Left lobe of liver (tissue), 2 donors: ENCODE measurements around the gene PPP1R12C. TPM values are rescaled to one million over a fixed set of nuclear protein-coding genes. Genes with fewer than 3 reads are reported as not detected.
A peak's percentile ranks its signal among the peaks of the same experiment; 100 is the strongest.
"Not testable (repeated sequence)": the region's sequence is repeated elsewhere in the genome, so short reads cannot be mapped to it uniquely, and the experiment has no call there.

ENCODE experiments used
- ATAC-seq: fragments of 200-7000 bp; cut with Tn5 transposase; one replicate; pipeline ENCODE4 v1.9.1; 2020; ENCODE audit warnings: mild to moderate bottlenecking, moderate library complexity
- DNase-seq: peaks from one replicate; pipeline ENCODE4 v3.0.0-alpha.2; 2020; ENCODE audit warnings: low spot score
- total RNA-seq: library from RNA; stranded (reverse); gene quantifications from one replicate; pipeline ENCODE4 v1.2.1, GENCODE V29; 2021
- donor health status: DM: no; HTN: no; CAD: no; lungs with moderate emphysema.
- donor health status: DM: no; HTN: yes; CAD: no.

The PPP1R12C gene
- total RNA-seq, 1 donor from 2014 or later: 46.5 TPM

- no peak for DNase-seq
- ATAC-seq: no peak
These were observed 4.5 kb downstream of the PPP1R12C start for GRCh38 chr19:55112777-55113569.

GRCh38 chr19:55112246-55112776 is 5.1 kb downstream of the PPP1R12C start:
- DNase-seq: no peak
- no peak for ATAC-seq

GRCh38 chr19:55111238-55111831 is 6.1 kb downstream of the PPP1R12C start:
- DNase-seq (no peak), ATAC-seq (no peak)

GRCh38 chr19:55109527-55110291 is 7.7 kb downstream of the PPP1R12C start:
- DNase-seq (no peak), ATAC-seq (no peak)

GRCh38 chr19:55107252-55107651 is 10.2 kb downstream of the PPP1R12C start:
- not testable (repeated sequence) for DNase-seq

GRCh38 chr19:55106591-55106990 is 10.8 kb downstream of the PPP1R12C start:
- no peak for DNase-seq

More at GRCh38 chr19:55107252-55107651, 10.2 kb downstream of the PPP1R12C start:
- not testable (repeated sequence) for ATAC-seq

GRCh38 chr19:55105237-55105636 is 12.2 kb downstream of the PPP1R12C start:
- DNase-seq (no peak), ATAC-seq (no peak)

More at GRCh38 chr19:55106591-55106990, 10.8 kb downstream of the PPP1R12C start:
- no peak for ATAC-seq

GRCh38 chr19:55103190-55103589 is 14.2 kb downstream of the PPP1R12C start:
- no peak for ATAC-seq
- no peak for DNase-seq

GRCh38 chr19:55101261-55101660 is 16.2 kb downstream of the PPP1R12C start:
- DNase-seq (no peak), ATAC-seq (no peak)

- DNase-seq (no peak), ATAC-seq (no peak)
These were observed 17.6 kb downstream of the PPP1R12C start for GRCh38 chr19:55099557-55100506.

- DNase-seq (no peak), ATAC-seq (peak; percentile 33)
These were observed 18.5 kb downstream of the PPP1R12C start for GRCh38 chr19:55098716-55099556.

GRCh38 chr19:55097864-55098715 is 19.3 kb downstream of the PPP1R12C start:
- no peak for ATAC-seq

GRCh38 chr19:55096061-55096701 is 21.3 kb downstream of the PPP1R12C start:
- DNase-seq (no peak), ATAC-seq (no peak)

More at GRCh38 chr19:55097864-55098715, 19.3 kb downstream of the PPP1R12C start:
- no peak for DNase-seq

GRCh38 chr19:55095260-55096060 is 22.0 kb downstream of the PPP1R12C start:
- DNase-seq: no peak
- ATAC-seq: no peak

- no peak for ATAC-seq
These were observed 22.8 kb downstream of the PPP1R12C start for GRCh38 chr19:55094456-55095259.

More at GRCh38 chr19:55094456-55095259, 22.8 kb downstream of the PPP1R12C start:
- no peak for DNase-seq
